GM12892 (cell line): ENCODE measurements around the gene ZNF135.

ENCODE experiments used
- POLR2A ChIP-seq: IDR thresholded peaks from 2 replicates; pipeline ENCODE4 v1.6.1; 2011; ENCODE audit warnings: low read depth, low read length, control low read depth
- POLR2AphosphoS5 ChIP-seq: IDR thresholded peaks from 2 replicates; pipeline ENCODE4 v1.6.1; 2011; ENCODE audit warnings: low read depth, low read length, control low read depth

GRCh38 chr19:58047672-58048071 is 11.4 kb upstream of the ZNF135 start:
- TF ChIP-seq POLR2A (no peak), POLR2AphosphoS5 (no peak)
